ENCODE measurements around the gene RALY.

- TF ChIP-seq CTCF (IDR thresholded peaks at IDR 0.05) (no peak), POLR2A (IDR thresholded peaks at IDR 0.05) (no peak)
Observed at GRCh38 chr20:34045930-34046725, 52.4 kb downstream of the RALY start.

Data from uterus (tissue), 2 donors.